Measurements from ENCODE around the gene CHCHD6.

Gene CHCHD6

DNA sequence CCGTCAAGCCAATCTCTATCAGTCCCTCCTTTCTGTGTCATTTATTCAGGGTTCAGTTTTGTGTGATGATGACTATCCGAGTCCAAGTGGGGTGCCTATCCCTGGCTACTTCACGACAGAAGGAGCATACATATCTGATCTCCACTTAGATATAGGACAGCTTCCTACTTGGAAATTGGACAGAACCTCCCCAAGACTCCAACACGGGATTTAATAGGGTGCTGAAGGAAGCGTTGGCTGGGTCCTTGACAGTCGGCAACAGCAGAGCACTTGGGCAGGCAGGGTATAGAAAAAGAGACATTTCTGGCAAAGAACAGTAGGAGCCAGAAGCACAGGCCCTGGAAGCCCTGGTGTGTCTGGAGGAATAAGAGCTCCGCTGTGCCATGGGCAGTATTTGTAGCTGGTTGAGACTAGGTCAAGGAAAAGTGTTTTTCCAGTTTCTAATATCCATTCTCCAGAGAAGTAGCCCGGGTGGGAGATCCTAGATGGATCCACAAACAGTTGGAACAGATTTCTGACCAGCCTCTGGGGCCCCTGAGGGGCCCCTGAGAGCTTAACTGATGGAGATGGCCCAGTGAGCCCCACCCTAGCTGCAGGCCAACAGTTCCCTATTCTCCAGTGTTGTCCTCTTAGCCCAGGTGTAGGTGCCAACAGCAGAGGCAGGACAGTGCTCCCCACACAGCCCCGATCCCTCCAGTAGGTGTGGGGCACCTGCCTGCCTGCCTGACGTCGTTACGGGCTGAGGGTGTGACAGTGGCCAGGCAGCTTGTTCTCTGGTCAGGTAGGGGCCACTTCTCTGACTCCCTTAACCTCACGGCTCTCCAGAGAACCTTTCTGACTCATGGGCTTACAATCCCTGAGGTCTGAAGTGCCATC is 130.8 kb downstream of the CHCHD6 start:
- DNase-seq, result no peak

GRCh38 chr3:126835472-126836219 is 131.6 kb downstream of the CHCHD6 start:
- DNase-seq, result no peak

DNA sequence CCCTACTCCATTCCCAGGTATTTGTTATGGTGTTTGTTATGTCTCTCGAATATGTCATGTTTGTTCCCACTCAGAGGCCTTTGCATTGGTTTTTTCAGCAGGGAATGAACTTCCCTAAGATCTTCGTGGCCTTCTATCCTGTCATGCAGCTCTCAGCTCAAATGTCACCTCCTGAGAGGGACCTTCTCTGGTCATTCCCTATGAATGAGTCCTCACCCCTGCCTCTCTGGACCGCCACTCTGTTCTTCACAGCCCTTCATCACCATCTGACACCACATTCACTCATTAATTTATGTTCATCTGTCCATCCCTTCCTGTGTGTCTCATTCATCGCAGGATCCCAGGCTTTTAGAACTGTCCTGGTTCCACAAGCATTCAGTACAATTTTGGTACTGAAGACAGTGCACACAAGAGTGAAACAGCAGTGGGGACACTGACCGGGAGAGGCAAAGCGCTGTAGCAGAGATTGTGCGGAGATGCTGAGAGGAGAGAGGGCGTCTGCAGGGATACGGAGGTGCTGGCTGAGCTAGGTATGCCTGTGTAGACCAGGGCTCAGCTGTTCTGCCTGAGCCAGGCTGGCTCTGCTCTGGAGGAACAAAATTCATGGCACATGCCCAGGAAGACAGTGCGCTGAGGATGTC is 132.3 kb downstream of the CHCHD6 start:
- no peak for DNase-seq

- no peak for DNase-seq
Measured at GRCh38 chr3:126837773-126838172, 133.7 kb downstream of the CHCHD6 start.

DNA sequence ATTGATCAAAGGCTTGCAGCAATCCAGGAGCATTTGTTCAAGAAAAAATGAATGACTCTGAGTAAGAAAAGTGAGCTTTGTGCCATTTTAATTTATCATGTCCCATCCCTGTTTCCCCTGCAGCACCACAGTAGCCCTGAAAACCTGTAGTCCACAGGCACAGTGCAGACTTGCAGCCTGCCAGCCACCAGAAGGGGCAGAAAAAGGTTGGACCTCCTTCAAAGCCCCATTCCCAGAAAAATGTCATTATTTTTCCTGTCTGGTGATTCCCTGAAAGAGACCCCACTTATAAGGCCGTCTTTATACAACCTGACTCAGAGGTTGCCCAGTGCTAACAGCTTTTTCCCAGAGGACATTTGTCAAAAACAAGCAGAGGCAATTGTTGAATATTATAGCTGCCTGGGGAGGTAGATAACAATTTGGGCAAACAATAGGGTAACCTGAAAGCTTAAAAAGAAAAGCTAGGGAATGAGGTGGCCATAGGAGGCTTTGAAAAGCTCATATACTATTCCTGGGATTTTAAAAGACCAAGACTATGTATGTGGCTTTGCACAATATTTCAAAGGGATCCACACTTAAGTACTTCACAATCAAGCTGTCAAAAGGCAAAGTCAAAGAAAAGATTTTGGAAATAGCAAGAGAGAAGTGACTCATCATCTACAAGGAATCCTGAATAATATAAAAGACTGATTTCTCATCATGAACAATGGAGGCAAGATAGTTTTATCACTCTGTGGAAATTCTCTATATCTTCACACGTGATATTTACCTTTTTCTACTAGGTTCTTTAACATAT is 142.1 kb downstream of the CHCHD6 start:
- DNase-seq, result no peak

- no peak for DNase-seq
Measured at GRCh38 chr3:126847061-126847460, 143.0 kb downstream of the CHCHD6 start.

DNA sequence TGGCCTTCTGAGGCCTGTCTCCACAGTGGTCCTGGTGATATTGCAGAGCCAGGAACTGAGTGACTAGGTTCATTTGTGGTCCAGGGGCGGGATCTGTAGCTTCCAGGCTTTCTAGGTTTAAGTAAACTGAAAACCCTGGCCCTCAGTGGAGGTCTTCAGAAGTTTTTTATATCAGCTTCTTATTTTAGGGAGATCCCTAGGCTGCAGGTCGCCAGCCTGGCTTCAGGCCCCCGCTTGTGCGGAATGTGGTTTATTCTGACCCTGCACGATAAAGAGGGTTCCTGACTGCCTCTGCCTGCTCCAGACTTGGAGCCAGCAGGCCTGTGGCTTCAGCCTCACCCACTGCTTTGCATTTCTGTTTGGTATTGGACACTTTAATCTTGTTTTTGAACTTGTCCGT is 145.0 kb downstream of the CHCHD6 start:
- DNase-seq, result no peak

GRCh38 chr3:126849768-126850167 is 145.7 kb downstream of the CHCHD6 start:
- DNase-seq, result no peak

GRCh38 chr3:126850370-126851085 is 146.5 kb downstream of the CHCHD6 start:
- no peak for DNase-seq

DNA sequence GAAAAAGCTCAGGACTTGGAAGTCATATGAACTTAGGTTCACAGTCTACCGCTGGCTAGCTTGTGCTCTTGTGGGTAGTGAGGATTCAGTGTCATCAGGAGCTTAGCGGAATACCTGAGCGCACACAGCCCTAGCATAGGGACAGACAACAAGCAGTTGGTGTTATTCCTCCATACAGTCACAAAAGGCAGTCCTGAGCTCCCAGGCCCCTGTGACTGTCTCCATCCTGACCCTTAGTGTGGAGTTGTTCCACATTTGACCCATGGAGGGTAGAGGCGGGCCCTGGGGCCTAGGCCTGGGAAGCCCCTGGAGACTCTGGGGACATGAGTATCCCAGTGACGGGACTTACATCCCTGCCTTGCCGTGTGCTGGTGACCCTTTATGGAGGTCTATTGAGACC is 147.3 kb downstream of the CHCHD6 start:
- DNase-seq, result no peak

DNA sequence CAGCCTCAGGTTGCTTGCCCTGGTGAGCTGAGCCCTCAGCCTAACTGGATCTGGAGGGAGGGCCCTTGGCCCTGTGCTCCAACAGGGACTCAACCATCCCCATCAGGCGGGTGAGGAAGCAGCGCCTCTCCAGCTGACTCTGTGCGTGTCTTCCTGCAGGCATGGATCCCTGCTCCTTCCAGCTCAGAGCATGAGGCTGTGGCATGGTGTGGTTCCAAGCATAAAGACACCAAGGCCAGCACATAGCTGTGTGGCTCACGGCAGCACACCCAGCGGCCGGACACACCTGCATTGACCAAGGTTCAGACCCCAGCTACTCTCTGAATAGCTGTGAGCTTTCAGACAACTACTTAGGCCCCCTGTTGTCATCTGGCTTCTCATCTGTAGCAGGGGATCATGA is 147.9 kb downstream of the CHCHD6 start:
- DNase-seq, result no peak

DNA sequence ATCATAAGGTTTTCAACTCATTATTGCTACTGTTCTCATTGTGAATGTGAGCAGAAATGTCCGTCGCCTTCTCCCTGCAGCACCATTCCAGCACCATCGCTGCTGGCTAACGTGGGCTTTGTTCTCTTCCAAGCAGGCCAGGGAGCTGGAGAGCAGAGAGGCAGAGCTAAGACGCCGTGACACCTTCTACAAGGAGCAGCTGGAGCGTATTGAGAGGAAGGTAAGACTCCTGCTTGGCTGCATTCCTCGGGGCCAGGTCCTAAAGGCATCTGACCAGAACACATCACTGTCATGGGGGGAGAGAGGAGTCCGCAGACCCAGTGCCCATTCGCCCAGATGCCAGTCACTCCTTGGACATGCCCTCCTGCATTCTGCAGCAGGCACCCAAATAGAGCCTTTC is 148.5 kb downstream of the CHCHD6 start:
- DNase-seq, result no peak

- DNase-seq, result no peak
Measured at GRCh38 chr3:126854666-126855065, 150.6 kb downstream of the CHCHD6 start.

DNA sequence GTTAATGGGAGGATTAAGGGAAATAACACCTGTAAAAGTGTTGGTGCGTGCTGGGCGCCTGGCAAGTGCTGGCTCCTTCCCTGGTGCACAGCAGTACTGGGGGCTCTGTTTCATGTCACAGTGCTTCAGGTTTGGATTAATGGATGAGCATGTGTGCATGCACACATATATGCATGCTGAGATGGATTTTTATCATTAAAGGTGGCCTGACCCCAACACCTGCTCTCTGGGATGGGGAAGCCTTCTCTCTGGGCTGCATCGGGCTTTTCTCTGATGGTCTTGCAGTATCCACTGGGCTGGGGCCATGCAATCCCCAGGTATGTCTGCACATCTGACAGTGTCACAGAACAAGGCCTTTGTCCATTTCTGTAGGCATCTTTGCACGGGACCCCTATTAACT is 151.3 kb downstream of the CHCHD6 start:
- no peak for DNase-seq

DNA sequence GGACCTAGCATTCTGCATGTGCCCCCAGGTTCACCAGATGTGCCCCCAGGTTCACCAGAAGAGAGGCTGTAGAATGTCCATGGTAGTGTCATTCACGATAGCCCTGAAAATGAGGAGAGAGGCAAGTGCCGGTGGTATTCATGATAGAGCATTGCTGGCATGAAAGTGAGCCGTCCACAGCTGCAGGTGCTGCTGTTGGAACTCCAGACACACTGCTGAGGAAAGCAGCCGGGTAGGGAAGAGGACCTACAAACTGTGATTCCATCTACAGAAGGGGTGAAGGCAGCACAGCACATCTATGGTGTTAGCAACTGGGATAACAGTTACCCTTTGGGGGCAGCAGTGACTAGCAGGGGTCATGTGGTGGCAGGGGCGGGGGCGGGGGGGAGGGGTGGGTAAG is 153.9 kb downstream of the CHCHD6 start:
- no peak for DNase-seq

GRCh38 chr3:126858401-126858800 is 154.4 kb downstream of the CHCHD6 start:
- no peak for DNase-seq

DNA sequence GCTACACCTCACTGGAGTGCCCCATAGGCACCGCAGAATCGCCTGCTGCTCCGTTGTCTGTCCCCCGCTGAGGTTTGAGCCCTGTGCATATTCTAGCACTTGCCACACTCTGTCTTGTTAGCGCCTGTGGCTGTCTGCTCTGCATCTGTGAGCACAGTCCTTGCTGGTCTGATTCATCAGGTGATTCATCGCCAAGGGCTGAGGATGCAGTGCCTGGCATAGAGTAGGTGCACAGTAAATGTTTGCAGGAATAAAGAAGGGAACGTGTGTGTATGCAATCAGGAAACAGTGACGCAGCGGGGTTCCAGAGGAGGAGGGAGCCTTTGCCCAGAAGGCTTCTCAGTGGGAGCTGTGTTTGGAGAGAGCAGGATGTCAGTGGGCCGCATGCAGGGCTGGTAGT is 154.8 kb downstream of the CHCHD6 start:
- no peak for DNase-seq

GRCh38 chr3:126859415-126860246 is 155.6 kb downstream of the CHCHD6 start:
- DNase-seq, result no peak

GRCh38 chr3:126865736-126866135 is 161.7 kb downstream of the CHCHD6 start:
- DNase-seq, result no peak

- no peak for DNase-seq
Measured at GRCh38 chr3:126866175-126866759, 162.2 kb downstream of the CHCHD6 start.
